GM23248 (cell line): ENCODE results near the gene KCNQ5. TPM values are rescaled to one million over a fixed set of nuclear protein-coding genes. Genes with fewer than 3 reads are reported as not detected.

Experiments
- DNase-seq: peaks from one replicate; pipeline ENCODE4 v3.0.0-alpha.2; 2015
- H2AFZ ChIP-seq: fragments of 200-600 bp; sonication (generic); 2 replicates; pipeline ENCODE4 v1.6.1; 2016; ENCODE audit warnings: antibody characterized with exemption
- H3F3A ChIP-seq: fragments of 200-600 bp; sonication (generic); 2 replicates; pipeline ENCODE4 v1.6.1; 2016; ENCODE audit warnings: mild to moderate bottlenecking, antibody characterized with exemption, mixed run types; ENCODE audit not compliant: insufficient read depth
- H3K27ac ChIP-seq: fragments of 200-600 bp; sonication (generic); 2 replicates; pipeline ENCODE4 v1.5.1; 2016; ENCODE audit warnings: mild to moderate bottlenecking
- H3K27me3 ChIP-seq: fragments of 200-600 bp; sonication (generic); replicated peaks from 2 replicates; pipeline ENCODE4 v1.6.1; 2016; ENCODE audit warnings: mild to moderate bottlenecking; ENCODE audit not compliant: insufficient read depth
- H3K36me3 ChIP-seq: fragments of 200-600 bp; sonication (generic); 2 replicates; pipeline ENCODE4 v1.6.1; 2016; ENCODE audit warnings: low read depth, mild to moderate bottlenecking
- H3K4me1 ChIP-seq: fragments of 200-600 bp; sonication (generic); 2 replicates; pipeline ENCODE4 v1.6.1; 2016; ENCODE audit warnings: mild to moderate bottlenecking; ENCODE audit not compliant: insufficient read depth
- H3K4me2 ChIP-seq: fragments of 200-600 bp; sonication (generic); one replicate; pipeline ENCODE4 v1.6.1; 2016; ENCODE audit warnings: mild to moderate bottlenecking; ENCODE audit not compliant: unreplicated experiment
- H3K4me3 ChIP-seq: fragments of 200-600 bp; sonication (generic); 2 replicates; pipeline ENCODE4 v1.5.1; 2016; ENCODE audit warnings: mild to moderate bottlenecking
- H3K79me2 ChIP-seq: fragments of 200-600 bp; sonication (generic); 2 replicates; pipeline ENCODE4 v1.6.1; 2016; ENCODE audit warnings: mild to moderate bottlenecking; ENCODE audit not compliant: insufficient read depth
- H3K9ac ChIP-seq: fragments of 200-600 bp; sonication (generic); 2 replicates; pipeline ENCODE4 v1.6.1; 2016; ENCODE audit warnings: mild to moderate bottlenecking
- H3K9me2 ChIP-seq: fragments of 200-600 bp; sonication (generic); 2 replicates; pipeline ENCODE4 v1.6.1; 2016; ENCODE audit warnings: mixed run types, mild to moderate bottlenecking, moderate library complexity; ENCODE audit not compliant: insufficient read depth
- H3K9me3 ChIP-seq: fragments of 200-600 bp; sonication (generic); one replicate; pipeline ENCODE4 v1.6.1; 2017; ENCODE audit warnings: low read depth
- H4K20me1 ChIP-seq: fragments of 200-600 bp; sonication (generic); 2 replicates; pipeline ENCODE4 v1.6.0; 2016; ENCODE audit not compliant: insufficient read depth
- EZH2 ChIP-seq: fragments of 200-600 bp; sonication (generic); IDR thresholded peaks from 2 replicates; pipeline ENCODE4 v1.6.1; 2018; ENCODE audit warnings: antibody characterized with exemption, mild to moderate bottlenecking; ENCODE audit not compliant: insufficient read depth, poor library complexity, severe bottlenecking
- EZH2phosphoT487 ChIP-seq: fragments of 200-600 bp; sonication (generic); IDR thresholded peaks from 2 replicates; pipeline ENCODE4 v1.6.1; 2018; ENCODE audit warnings: antibody characterized with exemption, moderate library complexity, mild to moderate bottlenecking, low read depth; ENCODE audit not compliant: insufficient read depth
- WGBS, 2 experiments: methylation state at CpG; one replicate each; pipeline ENCODE4 v1.1.6; 2015 to 2017; ENCODE audit warnings: low lambda C conversion rate in 2 of 2, low coverage in 1 of 2; ENCODE audit errors: missing lambda C conversion rate in 2 of 2; 5-methylcytosine and 5-hydroxymethylcytosine counted together
- in situ Hi-C: fragments of 300-500 bp; cut with MboI; formaldehyde crosslinking; loops from 2 replicates; pipeline ENCODE4 v1.15.0; 2020
- microRNA-seq: library from miRNA; unstranded; fragments of <30 nt; microRNA quantifications from one replicate; pipeline ENCODE4, GENCODE V29; 2016; ENCODE audit warnings: borderline number of aligned reads
- polyA plus RNA-seq: library from polyadenylated mRNA; unstranded; fragments of >200 nt; fragmentation: Nextera tagmentation; extraction: Ambion mirVana; gene quantifications from 2 replicates; pipeline ENCODE4 v1.2.1, GENCODE V29; 2016
- small RNA-seq: library from RNA; depleted of rRNA; stranded (forward); fragments of <200 nt; gene quantifications from one replicate; pipeline ENCODE3, GENCODE V24; 2014; ENCODE audit warnings: low read depth, low replicate concordance
- total RNA-seq: library from RNA; depleted of rRNA; stranded (reverse); fragments of >200 nt; shearing (Covaris generic); gene quantifications from 2 replicates; pipeline ENCODE4 v1.2.3, GENCODE V29; 2014

Gene KCNQ5
- total and polyA plus RNA-seq, 2 experiments from 2014 or later = 5.7 to 10.8 TPM

DNA sequence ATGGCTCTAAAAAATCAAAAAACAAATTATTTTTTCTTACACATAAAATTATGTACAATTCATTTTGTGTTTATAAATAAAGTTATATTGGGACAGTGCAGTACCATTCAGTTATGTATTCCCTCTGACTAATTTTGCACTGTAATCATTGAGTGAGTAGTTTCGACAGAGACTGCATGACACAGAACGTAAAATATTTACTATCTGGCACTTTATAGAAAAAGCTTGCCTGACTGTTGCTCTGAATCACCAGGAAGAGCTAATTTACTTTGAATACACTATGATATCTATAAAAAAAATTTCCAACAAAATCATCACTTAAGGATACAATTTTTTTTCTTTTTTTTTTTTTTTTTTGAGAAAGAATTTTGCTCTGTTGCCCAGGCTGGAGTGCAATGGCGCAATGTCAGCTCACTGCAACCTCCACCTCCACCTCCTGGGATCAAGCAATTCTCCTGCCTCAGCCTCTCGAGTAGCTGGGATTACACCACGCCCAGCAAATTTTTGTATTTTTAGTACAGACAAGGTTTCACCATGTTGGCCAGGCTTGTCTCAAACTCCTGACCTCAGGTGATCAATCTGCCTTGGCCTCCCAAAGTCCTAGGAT lies 614.4 kb downstream of the KCNQ5 start:
- peak overlapping the region; percentile 46 for H3K27ac ChIP-seq
- WGBS, 2 experiments = 16% methylated on average over 5 of the region's 5 CpGs
- in situ Hi-C loops = no loop called here

DNA sequence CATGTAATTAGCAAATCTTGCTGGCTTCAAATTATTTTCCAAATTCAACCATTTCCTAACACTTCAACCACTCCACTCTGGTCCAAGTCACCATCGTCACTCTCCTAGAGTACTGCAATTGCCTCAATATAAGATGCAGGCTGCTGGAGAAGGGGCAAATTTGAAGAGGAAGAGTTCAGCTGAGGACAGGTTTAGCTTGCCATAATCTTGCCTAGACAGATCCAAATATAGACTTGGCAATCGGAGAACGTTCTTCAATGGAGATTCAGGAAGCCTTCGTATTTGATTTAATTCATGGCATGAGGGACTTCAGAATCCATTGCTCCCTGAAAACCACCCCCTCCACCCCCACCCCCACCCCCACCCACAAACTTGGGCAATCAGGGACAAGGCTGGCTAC lies 618.9 kb downstream of the KCNQ5 start:
- no peak for TF ChIP-seq EZH2
- no peak for TF ChIP-seq EZH2phosphoT487
- H3K79me2 ChIP-seq = no peaks in the 10 kb centered on the region

More for the DNA sequence above, 614.4 kb downstream of the KCNQ5 start:
- no peak overlapping the region for H3K4me2 ChIP-seq
- no peaks in the 10 kb centered on the region for H3K79me2 ChIP-seq
- H3F3A ChIP-seq = peaks cover 34% of the 10 kb centered on the region
- H4K20me1 ChIP-seq = no peaks in the 10 kb centered on the region
- no peaks in the 10 kb centered on the region for H3K36me3 ChIP-seq
- no peak overlapping the region for H3K9ac ChIP-seq
- H3K4me3 ChIP-seq = no peak overlapping the region
- peak; percentile 96 for DNase-seq
- no peak overlapping the region for H2AFZ ChIP-seq
- H3K9me2 ChIP-seq = no peaks in the 10 kb centered on the region
- H3K9me3 ChIP-seq = no peaks in the 10 kb centered on the region
- peaks cover 30% of the 10 kb centered on the region for H3K4me1 ChIP-seq
- TF ChIP-seq EZH2 (no peak), EZH2phosphoT487 (no peak)
- H3K27me3 ChIP-seq = no peaks in the 10 kb centered on the region

DNA sequence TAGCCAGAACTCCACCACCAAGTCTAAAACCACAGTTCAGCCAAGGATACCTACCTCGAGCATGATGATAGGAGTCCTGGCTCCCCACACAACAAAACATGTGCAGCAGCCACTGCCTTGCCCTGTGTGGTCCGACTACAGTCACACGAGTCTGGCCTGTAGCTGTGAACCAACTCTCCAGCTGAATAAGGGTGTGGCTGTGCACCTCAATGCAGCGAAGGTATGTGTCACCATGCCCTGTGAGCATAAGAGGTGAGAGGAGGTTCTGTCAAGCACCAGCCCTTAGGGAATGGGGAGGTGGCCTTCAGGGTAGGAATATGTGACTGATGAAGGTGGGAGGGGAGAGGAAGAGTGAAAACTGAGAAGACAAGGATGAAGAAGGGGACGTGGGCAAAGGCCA lies 620.1 kb downstream of the KCNQ5 start:
- H4K20me1 ChIP-seq = no peaks in the 10 kb centered on the region
- H3K27ac ChIP-seq = no peak overlapping the region
- no peak overlapping the region for H3K4me3 ChIP-seq
- no peaks in the 10 kb centered on the region for H3K4me1 ChIP-seq
- H3F3A ChIP-seq = no peaks in the 10 kb centered on the region
- H3K27me3 ChIP-seq = no peaks in the 10 kb centered on the region
- in situ Hi-C loops = no loop called here
- H2AFZ ChIP-seq = no peak overlapping the region
- H3K4me2 ChIP-seq = no peak overlapping the region
- TF ChIP-seq EZH2phosphoT487 = no peak
- no peak for TF ChIP-seq EZH2
- no peaks in the 10 kb centered on the region for H3K79me2 ChIP-seq
- no peaks in the 10 kb centered on the region for H3K9me2 ChIP-seq
- H3K36me3 ChIP-seq = no peaks in the 10 kb centered on the region
- no peak for DNase-seq
- H3K9me3 ChIP-seq = no peaks in the 10 kb centered on the region
- WGBS, 2 experiments = 81 to 88% methylated on average over 5 of the region's 5 CpGs
- H3K9ac ChIP-seq = no peak overlapping the region

More for the DNA sequence above, 618.9 kb downstream of the KCNQ5 start:
- no peaks in the 10 kb centered on the region for H3K9me2 ChIP-seq
- no peak overlapping the region for H2AFZ ChIP-seq
- H3K36me3 ChIP-seq = no peaks in the 10 kb centered on the region
- H3K4me2 ChIP-seq = no peak overlapping the region
- H3K9ac ChIP-seq = no peak overlapping the region
- DNase-seq = no peak
- H3K27me3 ChIP-seq = no peaks in the 10 kb centered on the region
- WGBS, 2 experiments = 90 to 91% methylated on average over 4 of the region's 4 CpGs
- H3K9me3 ChIP-seq = no peaks in the 10 kb centered on the region
- H3F3A ChIP-seq = peaks cover 8% of the 10 kb centered on the region
- H3K27ac ChIP-seq = no peak overlapping the region
- H3K4me3 ChIP-seq = no peak overlapping the region
- H4K20me1 ChIP-seq = no peaks in the 10 kb centered on the region
- peaks cover 8% of the 10 kb centered on the region; the same call in 1 of the 2 replicates for H3K4me1 ChIP-seq
- in situ Hi-C loops = no loop called here

Small RNA genes lying within 50 kb of the gene (microRNA-seq; reads per million reads assigned to microRNA genes)
- gene MIR4282 = not detected

Small RNA genes lying within 50 kb of the gene (small RNA-seq; reads per million reads assigned to genes)
- not detected for gene MIR4282
